ENCODE measurements around the gene VSTM5.

- TF ChIP-seq CTCF (IDR thresholded peaks at IDR 0.05): no peak
- no peak for TF ChIP-seq POLR2A (IDR thresholded peaks at IDR 0.05)
Measured at GRCh38 chr11:93842461-93842860, 8.0 kb downstream of the VSTM5 start.

All from stomach (tissue), 4 donors.